RPMI8226 (cell line): Measurements from ENCODE around the gene GRM8.

Experiments used
- DNase-seq: peaks from one replicate; pipeline ENCODE4 v3.0.0-alpha.2; 2015

GRM8 gene

DNA sequence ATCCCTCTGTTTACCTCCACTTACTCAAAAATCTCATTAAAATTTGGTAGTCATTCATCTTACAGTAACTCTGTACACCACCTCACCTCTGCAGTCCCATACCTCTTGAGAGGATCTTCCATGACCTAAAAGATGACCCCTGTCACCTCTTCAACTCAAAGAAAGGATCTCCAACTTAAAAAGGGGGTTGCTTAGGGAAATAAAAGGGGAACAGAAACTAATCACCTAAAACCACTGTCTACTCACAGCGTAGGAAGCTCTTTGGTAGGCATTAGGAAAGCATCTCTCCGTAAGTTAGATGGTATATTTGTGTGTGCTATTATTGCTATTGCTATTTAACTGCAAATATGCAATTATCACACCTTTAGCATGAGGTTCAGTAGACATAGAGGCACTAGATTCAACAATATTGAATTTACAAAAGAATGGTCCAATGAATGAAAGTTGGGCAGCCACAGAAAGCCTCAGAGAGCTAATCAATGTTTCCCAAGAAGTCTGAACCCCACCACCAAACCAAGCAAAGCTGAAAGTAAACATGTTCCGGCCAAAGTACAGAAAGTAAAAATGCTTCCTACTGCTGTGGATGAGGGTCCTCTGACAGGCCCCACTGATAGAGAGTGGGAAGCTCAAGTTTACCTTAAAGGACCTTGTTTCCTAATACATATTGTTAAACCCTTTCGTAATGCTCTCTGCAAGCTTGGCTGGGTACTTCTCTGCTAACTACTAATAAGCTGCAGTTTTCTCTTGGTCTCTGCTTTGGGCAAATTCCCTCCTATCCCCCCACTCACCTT, 105.8 kb downstream of the GRM8 start:
- DNase-seq = no peak

- no peak for DNase-seq
Observed at GRCh38 chr7:127137146-127137545, 115.6 kb downstream of the GRM8 start.

GRCh38 chr7:127135871-127136485, 116.8 kb downstream of the GRM8 start:
- DNase-seq = no peak

- no peak for DNase-seq
Observed at GRCh38 chr7:127123220-127123619, 129.5 kb downstream of the GRM8 start.

DNA sequence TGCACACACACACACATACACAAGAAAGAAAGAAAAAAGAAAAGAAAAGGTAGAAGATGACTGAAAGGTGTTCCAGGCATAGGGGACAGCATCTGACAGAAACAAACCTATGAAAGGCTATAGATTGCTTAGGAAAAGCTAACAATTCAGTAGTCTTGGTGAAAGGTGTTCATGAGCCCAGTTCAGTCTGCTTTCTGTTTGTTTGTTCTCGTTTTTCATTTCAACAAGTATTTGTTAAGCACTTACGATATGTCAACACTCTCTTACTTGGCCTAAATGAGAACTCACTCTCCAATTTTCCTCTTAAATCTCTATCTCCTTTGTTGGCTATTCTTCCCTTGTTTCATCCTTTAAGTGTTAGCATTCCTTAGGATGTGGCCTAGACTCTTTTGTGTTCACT, 133.2 kb downstream of the GRM8 start:
- no peak for DNase-seq

DNA sequence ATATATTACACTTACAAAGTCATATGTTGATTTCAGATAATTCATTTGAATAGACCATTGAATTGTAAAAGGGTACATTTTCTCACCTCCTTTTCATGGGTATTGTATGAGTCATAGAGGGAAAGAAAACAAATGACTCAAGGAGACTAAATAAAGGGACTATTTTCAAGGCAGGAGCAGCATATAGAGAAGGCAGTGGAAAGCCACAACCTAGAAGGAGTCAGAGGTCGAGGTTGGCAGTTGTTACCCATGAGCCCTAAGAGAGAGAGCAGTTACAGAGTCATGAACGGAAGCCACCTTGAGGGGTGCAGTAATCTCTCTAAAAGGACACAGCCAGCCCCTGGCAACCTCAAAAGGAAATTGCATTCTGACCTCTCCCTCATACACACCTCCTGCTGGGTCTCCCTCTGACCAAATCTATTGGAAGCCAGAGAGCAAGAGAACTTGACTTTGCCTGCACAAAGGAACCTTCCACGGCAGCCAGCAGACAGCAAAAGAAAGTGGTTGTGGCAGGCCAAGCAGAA, 137.9 kb downstream of the GRM8 start:
- DNase-seq = no peak

- peak; percentile 82 for DNase-seq
Observed at GRCh38 chr7:127107601-127108007, 145.1 kb downstream of the GRM8 start.

- no peak for DNase-seq
Observed at GRCh38 chr7:127093340-127093739, 159.4 kb downstream of the GRM8 start.

- DNase-seq = no peak
Observed at GRCh38 chr7:127091620-127092019, 161.1 kb downstream of the GRM8 start.

DNA sequence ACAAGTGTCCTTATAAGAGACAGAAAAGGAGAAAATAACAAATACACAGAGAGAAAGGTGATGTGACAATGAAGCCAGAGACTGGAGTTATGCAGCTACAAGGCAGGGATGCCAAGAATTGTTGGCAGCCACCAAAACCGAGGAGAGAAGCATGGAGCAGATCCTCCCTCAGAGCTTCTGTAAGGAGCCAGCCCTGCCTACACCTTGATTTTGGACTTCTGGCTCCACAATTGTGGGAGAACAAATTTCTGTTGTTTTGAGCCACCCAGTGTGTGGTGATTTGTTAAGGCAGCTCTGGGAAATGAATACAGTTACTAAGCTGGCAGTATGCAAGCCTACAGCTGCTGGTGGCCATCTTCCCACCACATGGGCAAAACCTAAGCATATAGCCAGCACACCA, 163.6 kb downstream of the GRM8 start:
- no peak for DNase-seq

GRCh38 chr7:127081539-127081938, 171.2 kb downstream of the GRM8 start:
- DNase-seq = no peak

DNA sequence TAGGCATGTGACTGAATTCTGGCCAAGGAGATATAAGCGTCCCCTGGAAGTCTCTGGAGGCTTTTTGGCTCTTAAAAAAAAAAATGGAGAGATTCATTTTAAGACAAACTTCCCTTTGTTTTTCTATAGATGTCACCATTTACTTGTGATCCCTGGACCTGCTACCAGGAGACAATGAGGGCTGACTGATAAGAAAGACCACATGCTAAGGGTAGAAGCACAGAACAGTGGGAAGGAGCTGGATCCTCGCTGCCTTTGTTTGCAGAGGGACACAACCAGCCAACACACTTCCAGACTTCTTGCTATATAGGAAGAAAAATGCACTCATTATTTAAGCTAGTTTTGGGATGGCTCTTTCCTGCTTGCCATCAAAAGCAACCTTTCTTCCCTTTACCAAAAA, 172.2 kb downstream of the GRM8 start:
- no peak for DNase-seq

GRCh38 chr7:127066974-127067373, 185.8 kb downstream of the GRM8 start:
- peak; percentile 13 for DNase-seq

GRCh38 chr7:127059475-127059874, 193.3 kb downstream of the GRM8 start:
- DNase-seq = no peak

DNA sequence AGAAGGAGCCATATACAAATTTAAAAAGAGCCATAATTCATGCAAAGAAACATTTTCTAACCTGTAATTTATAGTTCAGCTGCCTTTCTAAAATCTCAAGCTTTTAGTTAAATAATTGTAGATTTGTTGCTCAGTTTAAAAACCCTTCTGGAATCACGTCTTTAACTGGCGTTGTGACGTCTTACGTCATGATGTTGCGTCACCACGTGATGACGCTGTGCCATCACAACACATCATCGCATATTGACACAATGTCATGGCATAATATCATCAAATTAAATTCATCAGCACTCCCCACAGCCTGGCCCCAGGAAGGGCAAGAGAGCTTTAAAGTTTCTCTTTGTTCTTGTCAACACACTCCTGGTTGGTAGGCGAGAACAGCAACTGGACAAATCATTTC, 194.8 kb downstream of the GRM8 start:
- no peak for DNase-seq

DNA sequence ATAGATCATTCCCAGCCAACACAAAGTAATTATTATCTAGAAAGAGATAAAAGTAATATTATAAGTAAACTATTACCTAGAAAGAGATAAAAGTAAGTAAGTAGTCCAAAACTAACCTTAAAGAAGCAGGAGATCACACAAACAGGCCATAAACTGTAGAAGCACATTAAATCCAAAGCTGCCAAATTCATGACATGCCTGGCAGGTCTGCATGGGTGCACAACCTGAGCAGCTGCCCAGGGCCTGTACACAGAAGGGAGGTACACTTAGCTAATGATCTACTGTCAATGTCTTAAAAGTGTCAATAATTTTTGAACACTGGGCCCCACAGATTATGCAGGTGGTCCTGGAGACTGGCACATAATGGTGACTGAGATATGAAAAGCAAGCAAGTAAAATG, 196.5 kb downstream of the GRM8 start:
- no peak for DNase-seq

DNA sequence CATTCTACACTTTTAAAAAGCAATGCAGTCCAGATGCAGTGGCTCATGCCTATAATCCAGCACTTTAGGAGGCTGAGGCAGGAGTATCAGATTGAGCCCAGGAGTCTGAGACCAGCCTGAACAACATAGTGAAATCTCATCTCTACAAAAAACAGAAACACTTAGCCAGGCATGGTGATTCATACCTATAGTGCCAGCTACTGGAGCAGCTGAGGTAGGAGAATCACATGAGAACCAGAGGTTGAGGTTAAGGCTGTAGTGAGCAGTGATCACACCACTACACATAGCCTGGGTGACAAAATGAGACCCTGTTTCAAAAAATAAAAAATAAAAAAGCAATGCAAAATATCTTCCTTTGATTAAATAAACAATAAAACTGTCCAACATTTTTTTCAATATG, 205.2 kb downstream of the GRM8 start:
- no peak for DNase-seq

DNA sequence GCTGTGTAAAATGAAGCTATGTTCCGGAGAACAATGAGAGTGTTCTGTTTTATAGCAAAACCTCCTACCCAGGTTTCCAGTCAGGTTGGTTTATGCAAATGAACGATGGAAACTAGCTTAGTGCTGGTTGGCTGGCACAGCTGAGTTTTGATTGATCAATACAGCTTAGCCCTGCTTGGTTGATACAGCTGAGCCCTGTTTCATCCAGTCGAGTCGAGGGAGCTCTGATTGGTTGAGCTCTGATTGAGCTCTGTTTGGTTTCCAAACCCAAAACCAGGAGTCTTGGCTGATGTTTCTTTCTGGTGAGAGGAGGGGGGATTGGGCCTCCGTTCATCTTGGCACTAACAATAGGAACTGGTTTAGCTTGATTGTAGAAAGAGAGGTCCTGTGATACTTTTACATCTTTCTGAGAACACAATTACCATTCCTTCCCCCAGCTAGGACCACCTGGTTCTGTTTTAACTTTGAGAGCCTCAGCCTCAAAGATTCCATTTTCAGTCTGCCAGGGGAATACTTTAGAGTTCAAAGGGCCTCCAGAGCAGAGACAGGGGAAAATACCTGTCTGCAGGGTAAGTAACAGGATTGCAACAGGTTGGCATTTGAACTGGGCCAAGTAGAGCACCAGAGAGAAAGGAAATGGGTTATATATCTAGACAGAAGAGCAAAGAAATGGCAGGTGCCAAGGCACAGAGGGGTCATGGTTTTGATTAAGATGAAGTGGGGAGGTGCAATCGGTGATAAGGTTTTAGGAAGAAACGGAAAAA, 210.9 kb downstream of the GRM8 start:
- no peak for DNase-seq

- DNase-seq = no peak
Observed at GRCh38 chr7:127040042-127040441, 212.7 kb downstream of the GRM8 start.

GRCh38 chr7:127039541-127039940, 213.2 kb downstream of the GRM8 start:
- no peak for DNase-seq

DNA sequence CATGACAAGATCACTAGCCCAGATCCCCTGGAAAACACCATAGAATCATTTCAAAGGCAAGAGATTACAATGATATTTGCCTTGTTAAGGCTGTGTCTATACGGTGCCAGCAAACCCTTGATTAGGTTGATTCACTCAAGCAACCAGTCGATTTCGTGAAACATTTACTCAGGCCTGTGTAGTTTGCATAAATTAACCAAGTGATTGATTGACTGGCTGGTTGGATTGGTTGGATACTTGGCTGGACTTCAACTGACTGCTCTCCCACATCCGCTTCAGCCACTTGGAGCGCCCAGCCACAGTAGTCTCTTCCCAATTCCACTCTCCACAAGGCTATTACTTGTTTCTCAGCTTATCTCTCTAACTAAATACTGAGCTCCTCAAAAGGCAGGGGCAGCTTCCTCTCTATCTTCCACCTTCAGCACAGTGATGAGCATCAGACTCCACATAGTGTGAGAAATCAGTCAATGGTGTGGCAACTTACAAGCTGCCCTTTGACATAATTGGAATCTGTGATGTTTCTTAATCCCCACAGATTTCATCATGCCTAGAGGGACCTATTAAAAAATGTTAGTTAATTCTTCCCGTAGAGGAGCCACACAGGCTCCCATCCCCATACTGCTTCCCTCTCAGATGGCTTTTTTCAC, 217.4 kb downstream of the GRM8 start:
- DNase-seq = no peak

GRCh38 chr7:127034186-127034806, 218.4 kb downstream of the GRM8 start:
- DNase-seq = no peak

GRCh38 chr7:127029823-127030222, 222.9 kb downstream of the GRM8 start:
- DNase-seq = no peak
